ENCODE results near the gene UPK2.
A peak's percentile ranks its signal among the peaks of the same experiment; 100 is the strongest.

The UPK2 gene

DNA sequence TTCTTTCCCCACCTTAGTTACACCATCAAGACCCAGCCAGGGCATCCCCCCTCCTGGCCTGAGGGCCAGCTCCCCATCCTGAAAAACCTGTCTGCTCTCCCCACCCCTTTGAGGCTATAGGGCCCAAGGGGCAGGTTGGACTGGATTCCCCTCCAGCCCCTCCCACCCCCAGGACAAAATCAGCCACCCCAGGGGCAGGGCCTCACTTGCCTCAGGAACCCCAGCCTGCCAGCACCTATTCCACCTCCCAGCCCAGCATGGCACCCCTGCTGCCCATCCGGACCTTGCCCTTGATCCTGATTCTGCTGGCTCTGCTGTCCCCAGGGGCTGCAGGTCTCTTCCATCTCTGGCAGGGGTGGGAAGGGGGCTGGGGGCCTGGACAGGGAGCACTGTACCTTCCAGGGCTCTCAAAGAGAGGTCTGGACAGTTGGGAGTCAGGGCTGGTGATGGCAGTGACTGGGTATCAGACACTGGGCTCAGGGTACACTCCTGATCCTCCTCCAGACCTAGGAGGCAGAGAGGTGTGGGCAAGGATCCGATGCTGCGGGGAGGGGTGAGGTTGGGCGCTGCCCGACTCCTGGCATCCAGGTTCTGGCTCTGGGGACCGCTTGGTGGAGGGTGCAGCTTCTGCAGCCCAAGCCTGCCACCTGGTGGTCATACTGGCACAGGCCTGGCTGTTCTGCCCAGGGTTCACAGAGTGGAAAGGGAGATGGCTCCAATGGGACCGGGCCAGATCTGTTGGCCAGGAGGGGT is at the start of gene UPK2:
TSS of gene UPK2 (plus strand) at position 205 of the 753 bp plus-strand sequence. CDS start at position 258, 53 bp downstream.
- DNase-seq: peak; percentile 82

DNA sequence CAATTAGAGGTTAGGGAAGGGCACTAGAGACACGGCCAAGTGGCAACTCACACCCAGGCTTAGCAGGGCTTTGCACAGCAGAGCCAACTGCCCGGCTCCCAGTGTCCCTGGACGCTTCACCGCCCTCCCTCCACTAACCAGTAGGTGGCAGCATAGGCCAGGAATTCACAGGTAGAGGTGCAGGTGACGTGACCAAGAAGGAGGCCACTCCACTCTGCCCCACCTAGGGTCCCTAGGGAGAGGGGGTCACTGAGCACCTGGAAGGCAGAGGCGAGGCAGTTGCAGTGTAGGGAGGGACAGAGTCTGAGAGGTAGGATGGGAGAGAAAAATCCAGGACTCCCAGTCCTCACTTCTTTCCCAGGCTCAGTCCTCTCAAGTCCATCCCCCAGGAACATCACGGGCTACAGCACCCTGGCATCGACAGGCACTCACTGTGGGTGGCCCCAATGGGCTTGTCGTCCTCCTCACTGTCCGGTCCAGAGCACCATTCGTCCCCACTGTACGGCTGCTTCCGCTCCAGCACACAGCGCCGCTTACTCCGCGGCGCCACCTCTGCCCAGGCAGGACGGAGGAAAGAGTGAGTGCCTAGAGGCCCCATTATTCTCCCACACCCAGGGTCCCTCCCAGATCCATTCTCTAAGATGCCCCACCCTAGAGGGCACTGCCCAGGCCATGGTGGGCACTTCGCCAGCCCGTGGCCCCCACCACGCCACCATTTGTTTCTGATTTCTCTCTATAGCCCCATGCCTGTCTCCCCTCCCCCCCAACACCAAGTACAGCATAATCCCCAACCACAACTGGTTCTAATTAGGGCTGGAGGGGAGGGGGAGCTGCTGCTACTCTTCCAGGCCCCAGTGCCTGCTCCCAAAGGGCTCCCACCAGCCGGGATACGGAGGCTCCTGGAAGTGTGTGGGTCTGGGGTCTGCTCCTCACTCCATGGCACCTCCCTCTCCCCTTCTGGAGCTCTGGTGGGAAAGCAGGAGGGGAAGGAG is 48.8 kb upstream of the UPK2 start:
- DNase-seq: peak; percentile 84

DNA sequence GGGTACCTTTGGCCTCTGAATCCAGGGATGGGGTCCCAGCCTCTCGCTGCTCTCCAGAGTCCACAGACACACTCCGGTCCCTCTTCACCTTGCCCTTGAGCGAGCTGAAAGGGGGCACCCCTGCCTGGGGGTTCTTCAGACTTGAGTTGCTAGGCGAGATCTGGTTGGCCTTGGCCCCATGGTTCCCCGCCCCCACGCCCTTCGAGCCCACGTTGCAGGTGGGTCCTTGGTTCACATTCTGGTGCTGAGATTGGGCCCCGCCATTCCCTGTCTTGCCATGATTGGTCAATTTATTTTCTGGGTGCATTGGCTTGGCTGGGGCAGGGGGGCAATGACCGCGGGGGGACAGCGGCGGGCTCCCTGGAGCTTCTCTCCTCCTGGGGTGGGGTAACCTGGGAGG is 47.8 kb upstream of the UPK2 start:
- DNase-seq: no peak

DNA sequence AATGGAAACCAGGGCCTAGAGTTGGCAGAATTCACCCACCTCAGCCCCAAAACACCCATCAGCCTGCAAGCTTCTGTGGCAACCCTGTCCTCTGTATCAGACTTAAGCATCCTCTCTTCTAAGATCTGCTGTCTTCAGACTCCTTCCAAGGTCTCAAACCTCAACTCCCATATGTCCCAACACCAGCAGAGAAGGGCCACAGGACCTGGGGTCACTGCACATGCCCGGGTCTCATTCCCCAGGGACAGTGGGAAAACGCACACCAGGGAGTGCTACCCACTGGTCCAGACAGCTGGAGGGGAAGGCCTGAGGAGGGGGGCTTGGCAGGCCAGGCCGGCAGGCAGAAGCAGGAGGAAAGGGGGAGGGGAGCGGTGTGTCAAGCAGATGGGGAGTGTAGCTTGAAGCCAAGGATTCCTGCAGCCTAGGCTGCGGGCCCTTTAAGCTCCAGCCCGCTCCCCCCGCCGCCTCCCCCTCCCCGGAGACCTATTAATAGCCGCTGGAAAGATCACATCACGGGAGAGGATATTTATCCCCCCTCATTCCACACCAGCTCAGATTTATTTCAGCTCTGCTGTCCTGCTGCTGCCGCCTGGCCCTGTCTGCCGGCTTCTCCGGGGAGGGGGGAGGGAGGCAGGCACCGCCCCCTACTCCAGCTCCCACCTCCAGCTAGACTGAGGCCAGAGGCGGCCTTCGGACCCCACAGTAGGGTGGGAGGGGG is 47.0 kb upstream of the UPK2 start:
- no peak for DNase-seq

DNA sequence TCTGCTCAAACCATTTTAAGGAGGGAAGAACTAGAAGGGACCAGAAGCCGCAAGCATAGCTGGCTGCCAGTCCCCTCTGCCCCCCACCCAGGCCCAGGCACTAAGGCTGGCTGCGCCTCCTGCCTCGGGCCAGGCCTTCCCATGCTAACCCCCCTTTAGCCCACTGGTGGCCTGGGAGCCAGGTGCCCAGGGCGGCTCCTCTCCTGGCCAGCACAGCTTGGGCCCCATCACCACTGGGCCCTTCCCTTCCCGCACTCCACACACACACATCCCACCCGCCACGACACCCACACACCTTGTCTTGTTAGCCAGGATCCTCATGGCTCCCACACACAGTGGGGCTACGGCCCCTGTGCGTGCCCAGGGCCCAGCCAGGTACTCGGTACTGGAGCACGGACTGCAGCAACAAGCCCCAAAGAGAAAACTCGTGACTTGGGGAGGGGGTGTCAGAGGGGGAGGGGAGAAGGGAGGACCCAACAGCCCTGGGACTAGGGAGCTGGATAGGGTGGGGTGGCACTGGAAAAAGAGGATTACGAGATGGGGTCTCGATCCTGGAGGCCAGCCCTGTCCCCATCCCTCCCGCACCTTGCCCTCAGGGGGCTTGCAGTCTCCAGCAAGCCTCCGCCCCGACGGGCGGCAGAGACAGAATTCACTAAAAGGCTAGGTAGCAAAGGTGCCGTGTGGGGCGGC is 46.3 kb upstream of the UPK2 start:
- DNase-seq: no peak

DNA sequence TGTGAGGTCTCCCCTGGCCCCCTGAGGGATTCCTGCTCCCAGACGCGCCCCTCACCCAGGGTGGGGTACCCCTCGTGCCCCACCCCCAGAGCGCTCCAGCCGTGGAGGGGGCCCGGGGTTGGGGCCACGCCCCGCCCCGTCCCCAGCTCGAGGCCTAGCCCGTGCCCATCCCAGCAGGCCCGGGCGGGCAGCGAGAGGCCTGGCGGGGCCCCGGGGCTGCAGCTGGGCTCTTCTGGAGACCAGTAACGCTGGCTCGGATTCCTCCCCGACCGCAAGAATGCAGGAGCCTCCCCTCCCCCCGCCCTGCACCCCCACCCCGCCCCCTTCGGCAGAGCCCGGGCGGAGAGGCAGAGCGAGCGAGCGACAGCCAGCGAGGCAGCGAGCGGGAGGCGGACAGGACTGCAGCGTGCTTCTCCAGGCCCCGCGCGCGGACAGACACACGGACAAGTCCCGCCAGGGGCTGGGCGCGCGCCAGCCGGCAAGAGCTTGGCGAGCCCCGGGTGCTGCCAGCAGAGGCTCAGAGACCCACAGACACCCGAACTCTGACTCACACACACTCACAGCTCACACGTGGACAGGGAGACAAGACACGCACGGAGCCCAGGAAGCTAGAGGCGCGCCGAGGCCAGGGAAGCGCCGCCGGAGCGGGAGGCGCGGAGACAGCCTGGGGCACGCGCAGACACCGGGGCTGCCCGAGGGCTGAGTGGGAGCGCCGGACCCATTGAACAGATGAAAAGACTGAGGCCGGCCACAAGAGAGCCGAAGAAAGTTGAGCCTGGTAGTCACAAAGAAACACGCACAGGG is 45.6 kb upstream of the UPK2 start:
- peak; percentile 55 for DNase-seq

DNA sequence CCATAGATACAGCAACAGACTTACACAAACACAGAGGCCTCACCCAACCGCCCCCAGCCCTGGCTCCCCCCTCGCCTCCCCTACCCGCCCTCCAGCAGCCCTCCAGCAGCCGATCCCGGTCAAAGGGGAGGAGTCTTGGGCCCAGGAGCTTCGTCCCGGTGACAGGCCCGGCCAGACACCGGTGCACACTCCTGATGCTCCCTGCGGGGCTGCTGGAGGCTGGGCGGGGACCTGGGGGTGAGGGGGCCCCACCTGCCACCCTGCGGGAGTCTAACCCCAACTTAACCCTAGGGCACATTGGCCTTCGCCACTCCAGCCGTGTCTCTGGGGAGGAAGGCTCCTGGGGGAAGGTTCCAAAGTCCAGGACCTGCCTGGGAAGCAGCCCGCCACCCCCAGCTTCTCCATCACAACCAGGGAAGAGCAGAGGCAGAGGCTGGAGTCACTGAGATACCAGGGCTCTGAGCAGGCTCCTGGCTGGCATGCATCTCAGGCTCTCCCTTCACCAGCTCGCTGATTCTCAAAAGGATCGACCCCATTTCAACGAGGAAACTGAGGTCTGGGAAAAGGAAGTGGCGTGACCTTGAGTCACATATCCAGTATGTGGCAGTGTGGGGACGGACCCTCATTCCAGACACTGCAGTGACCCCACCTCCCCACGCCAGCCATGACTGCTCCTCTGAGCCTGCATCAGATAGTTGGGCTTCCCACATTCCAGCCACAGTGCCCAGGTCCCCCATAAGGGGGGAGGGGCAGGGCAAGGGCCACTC is 44.8 kb upstream of the UPK2 start:
- no peak for DNase-seq

DNA sequence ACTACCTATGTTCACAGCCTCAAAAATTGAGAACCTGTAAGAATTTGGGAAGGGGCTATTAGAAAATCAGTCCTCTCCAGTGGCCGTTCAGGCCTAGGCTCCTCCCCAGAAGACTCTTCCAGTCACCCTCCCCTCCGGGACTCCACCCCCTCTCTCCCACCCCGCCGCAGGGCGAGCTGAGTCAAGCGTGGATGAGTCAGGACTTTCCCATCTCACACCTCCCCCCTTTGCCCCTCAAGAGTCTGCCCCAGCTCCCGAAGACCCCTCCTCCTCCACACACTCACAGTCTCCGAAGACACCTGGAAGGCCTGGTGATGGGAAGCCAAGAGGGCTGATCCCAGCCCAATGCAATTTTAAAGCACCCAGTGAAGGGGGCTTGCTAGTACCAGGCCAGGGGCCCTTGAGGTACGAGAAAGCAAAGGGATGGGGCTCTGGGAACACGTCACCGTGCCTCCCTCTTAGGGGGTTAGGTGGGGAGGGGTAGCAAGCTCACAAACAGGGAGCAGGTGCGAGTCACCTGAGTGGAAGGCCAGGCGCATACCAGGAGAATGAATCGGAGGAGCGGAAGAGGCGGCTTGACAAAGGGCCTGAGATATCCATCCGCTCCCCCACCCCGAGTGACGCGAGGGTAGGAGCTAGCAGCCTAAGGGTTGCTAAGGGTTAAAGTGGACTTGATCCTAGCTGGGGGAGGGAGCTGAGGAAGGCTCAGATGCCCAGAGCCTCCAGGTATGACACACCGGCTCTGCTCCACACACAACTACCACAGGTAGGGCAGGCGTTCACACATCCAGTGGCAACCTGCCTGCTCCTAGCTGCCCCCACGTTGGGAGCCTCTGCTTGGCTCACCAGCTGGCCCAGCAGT is 44.0 kb upstream of the UPK2 start:
- peak; percentile 65 for DNase-seq

DNA sequence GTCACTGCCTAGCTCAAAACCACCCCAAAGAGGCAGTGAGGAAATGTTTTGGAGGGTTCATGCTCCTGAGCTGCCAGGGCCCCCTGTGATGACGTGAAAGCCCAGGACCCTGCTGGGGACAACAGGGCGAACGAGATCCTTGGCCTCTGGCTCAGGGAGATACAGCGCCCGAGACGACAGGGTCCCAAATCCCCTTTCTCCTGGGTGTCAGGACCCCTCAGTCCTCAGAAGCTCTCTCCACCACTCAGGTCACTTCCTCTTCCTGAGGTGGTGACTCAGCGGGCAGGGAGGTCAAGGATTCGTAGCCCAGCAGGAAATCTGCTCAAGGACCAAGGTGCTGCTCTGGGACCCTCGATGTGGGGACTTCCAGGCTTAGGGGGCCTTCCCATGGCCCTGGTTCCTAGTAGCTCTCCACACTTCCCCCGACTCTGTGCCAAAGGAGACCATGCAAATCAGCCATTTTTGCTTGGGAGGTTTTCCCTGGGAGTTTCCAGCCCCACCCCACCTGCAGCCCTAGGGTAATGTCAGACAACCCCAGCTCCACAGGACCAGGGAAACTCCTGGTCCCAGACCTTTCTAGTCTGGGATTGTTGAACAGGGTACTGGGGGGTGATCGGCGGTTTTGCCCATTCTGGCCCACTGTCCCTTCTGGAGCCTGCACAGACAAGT is 43.2 kb upstream of the UPK2 start:
- peak; percentile 39 for DNase-seq

DNA sequence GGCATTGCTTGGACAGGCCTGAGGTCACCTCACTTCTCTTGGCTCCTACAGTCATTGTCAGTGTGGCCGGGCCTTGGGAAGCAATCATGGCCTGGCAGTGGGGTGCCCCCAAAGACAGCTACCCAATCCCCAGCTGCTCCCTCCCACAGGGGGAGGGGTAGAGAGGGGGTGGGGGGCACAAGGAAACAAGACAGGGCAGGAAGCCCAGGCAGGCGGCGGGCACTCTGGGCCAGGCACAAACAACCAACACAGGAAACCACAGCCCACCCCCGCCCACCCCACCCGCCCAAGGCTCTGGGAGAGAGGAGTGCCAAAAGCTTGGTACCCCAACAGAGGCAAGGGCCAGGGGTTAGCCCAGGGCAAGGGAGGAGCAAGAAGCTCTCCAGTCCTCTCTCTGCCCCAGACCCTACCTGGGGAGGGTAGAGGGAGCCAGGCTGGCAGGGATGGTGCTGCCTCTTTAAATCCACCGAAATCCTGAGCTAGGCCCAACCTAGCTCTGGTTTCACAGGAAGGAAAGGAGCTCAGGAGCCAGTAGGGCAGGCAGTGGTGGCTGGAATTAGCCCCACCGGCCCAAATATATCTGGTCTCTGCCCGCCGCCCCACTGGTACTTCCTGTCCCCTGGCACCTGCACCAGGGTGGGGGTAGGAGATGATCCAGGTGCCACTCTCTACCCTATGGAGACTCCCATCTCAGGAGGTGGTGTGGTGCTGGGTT is 42.5 kb upstream of the UPK2 start:
- DNase-seq: peak; percentile 70

DNA sequence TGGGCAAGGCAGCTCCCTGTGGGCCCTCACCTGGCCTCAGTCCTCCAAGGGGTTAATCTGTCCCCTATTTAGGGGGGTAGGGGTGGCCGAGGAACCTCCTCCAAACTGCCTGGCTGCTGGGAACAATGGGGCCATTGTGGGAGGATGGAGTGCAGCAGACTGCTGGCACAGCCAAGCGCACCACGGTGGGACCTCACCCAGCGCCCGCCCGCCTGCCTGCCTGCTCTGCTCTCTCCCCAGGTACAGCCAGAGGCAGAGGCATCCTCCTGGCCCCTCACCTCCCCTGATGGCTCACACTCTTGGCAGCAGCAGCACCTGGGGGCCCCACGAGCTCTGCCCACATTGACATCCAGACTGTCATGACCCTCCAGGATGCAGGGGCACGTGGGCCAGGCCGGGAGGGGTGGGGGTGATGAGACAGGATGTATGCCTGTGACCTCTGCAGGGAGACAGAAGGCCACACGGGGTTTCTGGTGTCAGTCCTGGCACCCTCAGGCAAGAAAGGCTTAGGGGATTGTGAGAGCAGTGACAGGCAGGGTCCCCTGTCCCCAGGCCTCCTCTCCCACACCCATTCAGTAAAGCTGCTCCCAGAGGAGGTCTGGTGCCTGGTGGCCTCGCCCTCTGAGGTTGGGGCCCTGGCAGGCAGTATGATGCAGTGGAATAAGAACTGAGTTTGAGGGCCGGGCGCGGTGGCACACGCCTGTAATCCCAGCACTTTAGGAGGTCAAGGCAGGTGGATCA is 41.8 kb upstream of the UPK2 start:
- DNase-seq: peak; percentile 71

DNA sequence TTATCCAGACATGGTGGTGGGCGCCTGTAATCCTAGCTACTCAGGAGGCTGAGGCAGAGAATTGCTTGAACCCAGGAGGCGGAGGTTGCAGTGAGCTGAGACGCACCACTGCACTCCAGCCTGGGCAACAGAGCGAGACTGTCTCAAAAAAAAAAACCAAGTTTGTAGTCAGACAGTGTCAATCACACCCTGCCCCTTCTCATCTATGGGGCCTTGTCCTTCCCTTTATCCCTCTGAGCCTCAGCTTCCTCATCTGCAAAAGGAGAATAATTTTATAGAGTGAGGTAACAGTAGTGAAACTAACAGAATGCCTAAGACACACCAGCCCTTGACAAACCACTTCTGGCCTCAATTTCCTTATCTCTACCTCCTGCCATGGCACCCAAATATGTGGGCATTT is 41.1 kb upstream of the UPK2 start:
- DNase-seq: no peak

DNA sequence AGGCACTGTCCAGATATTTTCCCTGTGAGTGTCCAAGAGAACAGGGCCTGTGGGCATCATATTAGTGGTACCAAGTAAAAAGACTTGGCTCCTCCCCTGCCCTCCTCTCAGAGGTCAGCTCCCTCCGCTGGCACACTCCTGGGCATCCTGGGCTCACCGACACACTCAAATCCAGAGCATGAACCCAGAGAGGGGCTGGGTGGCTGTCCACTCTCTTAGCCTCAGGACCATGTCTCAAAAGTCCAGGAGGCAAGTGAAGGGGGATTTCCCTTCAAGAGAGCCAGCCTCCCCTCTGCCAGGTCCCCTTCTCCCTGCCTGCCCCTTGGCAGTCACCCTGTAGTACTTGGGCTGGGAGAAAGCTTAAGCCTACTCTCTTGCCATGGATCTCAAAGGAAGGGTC is 40.7 kb upstream of the UPK2 start:
- DNase-seq: no peak

DNA sequence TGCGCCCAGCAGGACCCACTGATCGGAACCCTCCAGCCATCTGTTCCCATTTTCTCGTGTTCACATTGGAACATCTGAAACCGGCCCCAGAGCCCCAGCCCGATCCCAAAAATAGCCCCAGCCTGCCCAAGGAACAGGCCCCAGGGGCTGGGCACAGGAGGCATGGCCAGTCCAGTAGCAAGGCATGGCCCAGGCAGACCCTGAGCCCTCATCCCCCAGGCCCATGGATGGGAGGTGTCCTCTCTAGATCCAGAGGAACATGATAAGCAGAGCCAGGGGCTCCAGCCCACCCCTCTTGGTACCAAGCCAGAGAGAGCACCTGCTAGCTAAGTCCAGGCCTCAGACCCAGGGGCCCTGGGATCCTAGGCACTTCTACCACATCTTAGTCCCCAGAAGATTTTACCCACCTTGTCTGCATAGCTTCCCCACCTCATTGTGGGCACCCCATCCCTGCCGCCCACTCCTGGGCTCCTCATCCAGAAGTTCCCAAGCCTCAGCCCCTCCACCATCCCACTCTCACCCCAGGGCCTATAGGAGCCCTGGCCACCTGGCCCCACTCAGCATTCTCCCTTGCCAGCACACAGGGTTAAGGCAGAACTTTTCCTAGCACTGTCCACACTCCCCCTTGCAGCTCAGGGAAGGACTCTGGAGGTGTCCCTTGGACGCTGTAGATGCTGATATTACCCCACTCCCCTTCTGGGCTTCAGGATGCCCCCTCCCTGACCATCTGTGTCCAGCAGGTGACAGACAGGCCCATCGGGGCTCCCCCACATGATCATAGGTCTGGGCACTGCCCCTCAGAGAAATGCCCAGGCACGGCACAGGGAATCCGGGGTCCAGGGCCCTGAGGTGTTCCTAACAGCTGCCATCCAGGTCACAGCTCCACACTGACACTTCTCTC is 39.9 kb upstream of the UPK2 start:
- no peak for DNase-seq

DNA sequence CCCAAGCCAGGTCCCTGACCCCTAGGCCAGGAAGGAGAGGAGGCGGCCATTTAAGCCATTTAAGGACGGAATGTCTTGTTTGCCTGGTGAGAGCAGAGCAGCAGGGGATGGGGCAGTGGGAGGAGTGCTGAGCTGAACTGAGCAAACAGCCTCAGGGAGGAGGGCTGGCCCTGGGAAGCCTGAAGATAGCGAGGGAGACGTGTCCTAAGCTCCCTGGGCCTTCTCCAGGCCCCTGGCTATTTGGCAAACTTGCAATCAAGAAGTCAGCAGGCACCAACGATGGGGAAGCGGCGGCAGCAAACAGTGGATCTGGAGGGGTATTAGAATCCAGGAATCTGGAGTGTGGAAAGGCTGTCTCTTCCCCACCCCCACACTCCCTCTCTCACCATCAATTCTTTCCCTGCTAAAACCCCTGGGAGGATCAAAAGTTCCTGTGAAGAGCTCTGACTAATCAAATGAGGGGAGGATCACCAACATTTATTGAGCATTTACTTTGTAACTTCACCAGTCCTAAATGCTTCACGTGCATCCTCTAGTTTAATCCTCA is 39.2 kb upstream of the UPK2 start:
- no peak for DNase-seq

DNA sequence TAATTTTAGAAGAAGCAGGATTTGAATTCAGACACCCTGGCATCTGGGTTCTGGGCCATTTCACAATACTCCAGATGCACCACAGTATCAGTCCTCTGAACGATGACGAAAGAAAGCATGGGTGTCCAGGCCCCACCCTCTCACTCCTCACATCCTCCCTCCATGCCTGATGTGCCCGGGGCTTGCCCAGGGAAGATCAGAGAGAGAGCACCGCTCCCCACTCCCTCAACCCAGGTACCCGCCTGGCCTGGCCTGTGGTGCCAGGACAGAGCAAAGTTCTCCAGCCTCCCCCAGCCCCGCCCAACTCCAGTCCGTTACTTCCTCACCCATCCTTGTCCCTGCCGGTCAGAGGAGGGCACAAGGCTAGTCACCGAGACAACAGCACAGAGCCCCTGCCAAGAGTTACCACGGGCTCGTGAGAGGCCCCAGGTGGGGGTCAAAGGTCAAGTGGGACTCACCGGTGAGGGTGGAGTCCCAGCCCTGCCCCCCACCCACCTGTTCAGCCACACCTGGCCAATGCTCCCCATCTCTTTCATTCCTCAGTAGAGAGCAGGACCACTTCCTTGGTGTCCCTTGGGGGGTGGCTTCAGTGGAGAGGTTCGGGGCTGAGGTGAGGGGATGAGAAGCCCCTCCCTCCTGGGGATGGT is 38.5 kb upstream of the UPK2 start:
- DNase-seq: peak; percentile 75

Measured in CD4-positive, alpha-beta T cell treated with Interferon gamma for 1 hour (primary cell).